Colonic mucosa (tissue), 4 donors: Measurements from ENCODE around the gene SLC26A5. TPM values are rescaled to one million over a fixed set of nuclear protein-coding genes. Genes with fewer than 3 reads are reported as not detected.
"Not testable (repeated sequence)": the region's sequence is repeated elsewhere in the genome, so short reads cannot be mapped to it uniquely, and the experiment has no call there.

ENCODE experiments used
- DNase-seq: peaks from one replicate; pipeline ENCODE4 v3.0.0-alpha.2; 2020
- H3K27ac ChIP-seq: fragments of 200-600 bp; one replicate; pipeline ENCODE4 v1.8.0; 2021
- H3K27me3 ChIP-seq: fragments of 200-600 bp; one replicate; pipeline ENCODE4 v1.8.0; 2021
- H3K36me3 ChIP-seq: fragments of 200-600 bp; one replicate; pipeline ENCODE4 v1.8.0; 2021
- H3K4me1 ChIP-seq: fragments of 200-600 bp; one replicate; pipeline ENCODE4 v1.8.0; 2021; ENCODE audit warnings: mild to moderate bottlenecking
- H3K4me3 ChIP-seq: fragments of 200-600 bp; one replicate; pipeline ENCODE4 v1.8.0; 2021
- H3K9ac ChIP-seq, 2 donors: one replicate each; pipeline ENCODE4 v1.7.0; 2013; ENCODE audit warnings: control low read depth in 2 of 2, low read depth in 2 of 2, low read length in 2 of 2
- H3K9me3 ChIP-seq: fragments of 200-600 bp; one replicate; pipeline ENCODE4 v1.8.0; 2021
- intact Hi-C: fragments of 100-400 bp; cut with DNase I; formaldehyde crosslinking; loops from one replicate; pipeline ENCODE4 v1.14.1; 2022
- total RNA-seq, 2 donors: library from RNA; stranded (reverse); fragmentation: NEBNext Ultra II Directional in 1 of 2; extraction: Animal tissue kit (Norgen Biotek cat#: 25700) in 1 of 2; gene quantifications; one replicate each; pipeline ENCODE4 v1.2.1, GENCODE V29; 2021
- TF ChIP-seq, protein P1 (sequence below): fragments of 200-600 bp; IDR thresholded peaks from one replicate; pipeline ENCODE4 v1.8.0; 2022; ENCODE audit warnings: antibody characterized with exemption, mild to moderate bottlenecking
- donor health status: healthy.
- donor health status: DM: no; HTN: no; CAD: no.
- donor health status: DM: no; HTN: no; CAD: no.

SLC26A5 gene
- total RNA-seq, 2 donors from 2014 or later: 0.25 TPM; not detected in 1

DNA sequence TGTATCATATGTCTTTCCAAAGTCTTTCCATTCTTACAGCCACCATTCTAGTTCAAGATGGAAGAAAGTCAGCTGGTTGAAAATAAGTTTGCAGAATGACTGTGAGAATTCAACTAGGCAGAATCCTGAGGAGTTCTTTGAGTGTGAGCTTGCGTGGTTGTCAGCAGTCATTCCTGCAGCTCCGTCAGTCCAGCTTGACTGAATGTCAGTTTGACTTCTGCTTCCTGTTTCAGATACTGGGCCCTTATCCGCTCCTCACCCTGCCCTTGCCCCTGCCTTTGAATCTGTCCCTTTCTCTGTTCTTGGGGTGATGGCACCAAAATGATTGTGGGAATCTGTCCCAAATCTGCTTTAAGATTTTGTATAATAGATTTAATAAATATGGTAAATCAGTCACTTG is 27.8 kb downstream of the SLC26A5 start:
- H3K36me3 ChIP-seq: no peaks in the 10 kb centered on the region
- H3K4me3 ChIP-seq: no peak overlapping the region
- intact Hi-C loops: no loop called here
- H3K4me1 ChIP-seq: no peaks in the 10 kb centered on the region
- TF ChIP-seq, protein P1, sequence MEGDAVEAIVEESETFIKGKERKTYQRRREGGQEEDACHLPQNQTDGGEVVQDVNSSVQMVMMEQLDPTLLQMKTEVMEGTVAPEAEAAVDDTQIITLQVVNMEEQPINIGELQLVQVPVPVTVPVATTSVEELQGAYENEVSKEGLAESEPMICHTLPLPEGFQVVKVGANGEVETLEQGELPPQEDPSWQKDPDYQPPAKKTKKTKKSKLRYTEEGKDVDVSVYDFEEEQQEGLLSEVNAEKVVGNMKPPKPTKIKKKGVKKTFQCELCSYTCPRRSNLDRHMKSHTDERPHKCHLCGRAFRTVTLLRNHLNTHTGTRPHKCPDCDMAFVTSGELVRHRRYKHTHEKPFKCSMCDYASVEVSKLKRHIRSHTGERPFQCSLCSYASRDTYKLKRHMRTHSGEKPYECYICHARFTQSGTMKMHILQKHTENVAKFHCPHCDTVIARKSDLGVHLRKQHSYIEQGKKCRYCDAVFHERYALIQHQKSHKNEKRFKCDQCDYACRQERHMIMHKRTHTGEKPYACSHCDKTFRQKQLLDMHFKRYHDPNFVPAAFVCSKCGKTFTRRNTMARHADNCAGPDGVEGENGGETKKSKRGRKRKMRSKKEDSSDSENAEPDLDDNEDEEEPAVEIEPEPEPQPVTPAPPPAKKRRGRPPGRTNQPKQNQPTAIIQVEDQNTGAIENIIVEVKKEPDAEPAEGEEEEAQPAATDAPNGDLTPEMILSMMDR: no peak
- no peak for DNase-seq
- no peaks in the 10 kb centered on the region for H3K9me3 ChIP-seq
- H3K27ac ChIP-seq: no peak overlapping the region
- H3K27me3 ChIP-seq: no peaks in the 10 kb centered on the region
- H3K9ac ChIP-seq: no peak overlapping the region

DNA sequence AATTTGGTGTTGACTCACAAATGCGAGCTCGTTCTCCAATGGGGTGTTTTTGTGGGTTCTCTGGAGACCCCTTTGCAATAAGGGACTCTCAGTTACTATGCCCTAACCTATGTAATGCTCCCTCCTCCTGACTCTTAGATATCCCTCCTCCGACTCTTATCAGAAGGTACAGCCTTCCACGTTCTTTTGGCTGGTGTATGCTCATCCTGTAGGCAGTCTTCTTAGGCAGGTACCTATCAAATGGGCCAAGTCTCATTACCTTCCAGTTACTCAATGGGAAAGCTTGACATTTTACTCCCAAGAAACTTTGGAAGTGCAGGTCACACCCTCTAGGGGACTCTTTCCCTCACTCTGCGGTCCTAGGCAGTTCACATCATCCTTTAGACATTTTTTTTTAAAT is 32.6 kb downstream of the SLC26A5 start:
- Histone ChIP-seq H3K9me3 (no peaks in the 10 kb centered on the region), H3K9ac (no peak overlapping the region), H3K36me3 (no peaks in the 10 kb centered on the region), H3K27me3 (no peaks in the 10 kb centered on the region), H3K4me3 (no peak overlapping the region), H3K4me1 (no peaks in the 10 kb centered on the region), H3K27ac (no peak overlapping the region)
- TF ChIP-seq, protein P1: no peak
- intact Hi-C loops: no loop called here
- no peak for DNase-seq

DNA sequence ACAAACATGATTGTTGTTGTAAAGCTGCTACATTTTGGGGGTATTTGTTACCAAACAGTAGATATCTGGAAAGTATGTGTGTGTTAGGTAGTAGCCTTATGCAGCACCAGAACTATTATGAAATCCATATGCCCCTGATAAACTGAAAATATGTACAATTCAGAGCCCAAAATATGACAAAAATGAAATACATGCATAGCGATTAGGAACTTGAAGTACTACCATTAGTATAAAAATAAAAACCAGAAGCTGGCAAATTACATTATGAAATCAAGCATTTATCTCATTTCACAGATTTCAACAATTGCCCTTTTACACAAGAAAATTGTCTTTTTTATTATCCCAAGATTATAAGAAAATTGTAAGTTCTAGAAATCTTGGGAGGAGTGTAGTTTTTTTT is 33.9 kb downstream of the SLC26A5 start:
- Histone ChIP-seq H3K9ac (no peak overlapping the region), H3K4me3 (no peak overlapping the region), H3K4me1 (no peaks in the 10 kb centered on the region), H3K9me3 (no peaks in the 10 kb centered on the region), H3K36me3 (no peaks in the 10 kb centered on the region), H3K27me3 (no peaks in the 10 kb centered on the region), H3K27ac (no peak overlapping the region)
- TF ChIP-seq, protein P1: no peak
- intact Hi-C loops: no loop called here
- no peak for DNase-seq

DNA sequence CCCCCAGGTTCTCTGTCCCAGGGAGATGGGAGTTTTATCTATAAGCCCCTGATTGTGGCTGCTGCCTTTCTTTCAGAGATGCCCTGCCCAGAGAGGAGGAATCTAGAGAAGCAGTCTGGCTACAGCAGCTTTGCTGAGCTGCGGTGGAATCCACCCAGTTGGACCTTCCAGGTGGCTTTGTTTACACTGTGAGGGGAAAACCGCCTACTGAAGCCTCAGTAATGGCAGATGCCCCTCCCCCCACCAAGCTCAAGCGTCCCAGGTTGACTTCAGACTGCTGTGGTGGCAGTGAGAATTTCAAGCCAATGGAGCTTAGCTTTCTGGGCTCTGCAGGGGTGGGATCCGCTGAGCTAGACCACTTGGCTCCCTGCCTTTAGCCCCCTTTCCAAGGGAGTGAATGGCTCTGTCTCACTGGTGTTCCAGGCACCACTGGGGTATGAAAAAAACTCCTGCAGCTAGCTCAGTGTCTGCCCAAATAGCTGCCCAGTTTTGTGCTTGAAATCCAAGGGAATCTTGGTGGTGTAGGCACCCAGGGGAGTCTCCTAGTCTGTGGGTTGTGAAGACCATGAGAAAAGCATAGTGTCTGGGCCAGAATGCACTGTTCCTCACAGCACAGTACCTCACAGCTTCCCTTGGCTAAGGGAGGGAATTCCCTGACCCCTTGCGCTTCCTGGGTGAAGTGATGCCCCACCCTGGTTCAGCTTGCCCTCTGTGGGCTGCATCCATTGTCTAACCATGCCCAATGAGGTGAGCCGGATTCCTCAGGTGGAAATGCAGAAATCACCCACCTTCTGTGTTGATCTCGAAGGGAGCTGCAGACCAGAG is 40.0 kb downstream of the SLC26A5 start:
- not testable (repeated sequence) for H3K4me3 ChIP-seq, H3K9ac ChIP-seq, H3K27ac ChIP-seq, DNase-seq, H3K27me3 ChIP-seq, H3K36me3 ChIP-seq, H3K4me1 ChIP-seq, H3K9me3 ChIP-seq
- intact Hi-C loops: loop anchor here (5.0 kb wide), 1 partner anchor 109 kb away; the partner anchor contains the start of gene PMPCB

DNA sequence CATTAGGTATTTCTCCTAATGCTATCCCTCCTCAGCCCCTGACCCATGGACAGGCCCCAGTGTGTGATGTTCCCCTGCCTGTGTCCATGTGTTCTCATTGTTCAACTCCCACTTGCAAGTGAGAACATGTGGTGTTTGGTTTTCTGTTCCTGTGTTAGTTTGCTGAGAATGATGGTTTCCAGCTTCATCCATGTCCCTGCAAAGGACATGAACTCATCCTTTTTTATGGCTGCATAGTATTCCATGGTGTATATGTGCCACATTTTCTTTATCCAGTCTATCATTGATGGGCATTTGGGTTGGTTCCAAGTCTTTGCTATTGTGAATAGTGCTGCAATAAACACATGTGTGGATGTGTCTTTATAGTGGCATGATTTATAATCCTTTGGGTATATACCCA is 46.3 kb downstream of the SLC26A5 start:
- H3K27me3 ChIP-seq, intact Hi-C loops, H3K27ac ChIP-seq, H3K9ac ChIP-seq, H3K9me3 ChIP-seq, DNase-seq, H3K4me1 ChIP-seq, H3K36me3 ChIP-seq, H3K4me3 ChIP-seq: not testable (repeated sequence)

DNA sequence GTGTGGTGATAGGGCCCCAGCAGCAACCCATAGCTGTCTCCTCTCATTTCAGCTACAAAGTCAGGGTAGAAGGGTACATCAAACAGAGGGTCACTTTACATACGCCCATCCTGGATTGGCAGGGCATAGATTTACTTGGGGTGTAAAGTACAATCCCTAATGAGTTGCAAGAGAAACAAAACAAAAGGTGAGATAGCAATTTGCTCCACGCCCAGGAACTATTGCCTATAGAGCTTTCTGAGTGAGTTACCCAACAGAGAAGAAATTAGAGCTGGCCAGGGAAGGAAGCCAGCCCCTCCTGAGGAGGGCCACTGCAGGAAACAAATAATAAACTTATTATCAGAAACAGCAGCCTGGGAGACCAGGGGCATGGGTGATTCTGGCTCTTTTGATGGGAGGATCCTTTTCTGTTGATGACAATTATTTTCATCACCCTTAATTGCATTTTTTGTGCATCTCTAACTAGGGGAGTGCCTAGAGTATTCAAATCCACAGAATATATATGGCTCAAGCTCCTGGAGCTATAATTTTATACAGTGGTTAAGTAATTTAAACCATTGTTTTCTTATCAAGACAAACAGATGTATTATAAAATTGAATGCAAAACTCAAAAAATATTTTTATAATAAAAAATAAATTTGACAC is 47.4 kb downstream of the SLC26A5 start:
- no peaks in the 10 kb centered on the region for H3K4me1 ChIP-seq
- DNase-seq: no peak
- H3K27ac ChIP-seq: no peak overlapping the region
- no peaks in the 10 kb centered on the region for H3K9me3 ChIP-seq
- intact Hi-C loops: no loop called here
- TF ChIP-seq, protein P1: no peak
- H3K9ac ChIP-seq: no peak overlapping the region
- no peaks in the 10 kb centered on the region for H3K36me3 ChIP-seq
- no peak overlapping the region for H3K4me3 ChIP-seq
- H3K27me3 ChIP-seq: no peaks in the 10 kb centered on the region
